CD4-positive, alpha-beta memory T cell (primary cell): Measurements from ENCODE around the gene SHC2. TPM values are rescaled to one million over a fixed set of nuclear protein-coding genes. Genes with fewer than 3 reads are reported as not detected.

Source experiments
- CTCF ChIA-PET: fragments of 350-600 bp; sonication (Branson Sonifier 250); formaldehyde crosslinking; loops from one replicate; lab custom pipeline; 2021; ENCODE audit warnings: inconsistent platforms; ENCODE audit not compliant: partially characterized antibody; lab: Charles Lee
- POLR2A ChIA-PET: fragments of 350-600 bp; sonication (Branson Sonifier 250); formaldehyde crosslinking; loops from one replicate; lab custom pipeline; 2021; ENCODE audit not compliant: partially characterized antibody; lab: Charles Lee
- DNase-seq, 5 donors: peaks; one replicate each; pipeline versions ENCODE4 v3.0.0 to v3.0.0-alpha.2; 2020 to 2022; ENCODE audit warnings: mixed read lengths in 1 of 5
- H3K27ac ChIP-seq: one replicate; pipeline ENCODE4 v1.7.0; 2013; ENCODE audit warnings: low read depth, low read length
- H3K27me3 ChIP-seq: 2 replicates; pipeline ENCODE4 v1.7.0; 2013; ENCODE audit warnings: mild to moderate bottlenecking, low read length, moderate library complexity; ENCODE audit not compliant: insufficient read depth
- H3K36me3 ChIP-seq: 2 replicates; pipeline ENCODE4 v1.7.0; 2013; ENCODE audit warnings: mild to moderate bottlenecking, low read length, moderate library complexity; ENCODE audit not compliant: insufficient read depth
- H3K4me1 ChIP-seq: 2 replicates; pipeline ENCODE4 v1.7.0; 2013; ENCODE audit warnings: mild to moderate bottlenecking, low read length, moderate library complexity; ENCODE audit not compliant: insufficient read depth
- H3K4me3 ChIP-seq, 2 donors: one replicate each; pipeline ENCODE4 v1.7.0; 2013; ENCODE audit warnings: low read length in 2 of 2, mild to moderate bottlenecking in 1 of 2
- H3K9me3 ChIP-seq, 2 donors: one replicate each; pipeline ENCODE4 v1.7.0; 2013; ENCODE audit warnings: low read length in 2 of 2, control low read depth in 1 of 2; ENCODE audit not compliant: control insufficient read depth in 1 of 2
- H3K27ac Mint-ChIP-seq, 7 donors: one replicate each; pipeline ENCODE4 v1.8.0; 2020 to 2021; ENCODE audit warnings: mixed read lengths in 7 of 7, mild to moderate bottlenecking in 6 of 7, inconsistent platforms in 3 of 7, moderate library complexity in 3 of 7
- H3K27me3 Mint-ChIP-seq, 2 donors: one replicate each; pipeline ENCODE4 v1.8.0; 2020 to 2021; ENCODE audit warnings: mixed read lengths in 2 of 2
- H3K36me3 Mint-ChIP-seq, 2 donors: one replicate each; pipeline ENCODE4 v1.8.0; 2020 to 2021; ENCODE audit warnings: mixed read lengths in 2 of 2, inconsistent platforms in 1 of 2, mild to moderate bottlenecking in 1 of 2
- H3K4me1 Mint-ChIP-seq, 4 donors: one replicate each; pipeline ENCODE4 v1.8.0; 2020 to 2021; ENCODE audit warnings: mixed read lengths in 4 of 4, mild to moderate bottlenecking in 1 of 4
- H3K4me3 Mint-ChIP-seq, 8 donors: one replicate each; pipeline ENCODE4 v1.8.0; 2020 to 2021; ENCODE audit warnings: mixed read lengths in 8 of 8, mild to moderate bottlenecking in 7 of 8, moderate library complexity in 6 of 8, inconsistent platforms in 3 of 8
- H3K9me3 Mint-ChIP-seq, 8 donors: one replicate each; pipeline ENCODE4 v1.8.0; 2020 to 2021; ENCODE audit warnings: mixed read lengths in 8 of 8, mild to moderate bottlenecking in 5 of 8, inconsistent platforms in 3 of 8, moderate library complexity in 1 of 8
- intact Hi-C: fragments of 100-400 bp; cut with micrococcal nuclease; formaldehyde crosslinking; loops from one replicate; pipeline ENCODE4 v1.15.1; 2023
- polyA plus RNA-seq, 2 donors: library from polyadenylated mRNA; unstranded; fragments of 300-500 nt; fragmentation: Illumina TruSeq; gene quantifications; one replicate each; pipeline ENCODE4 v1.2.3, GENCODE V29; 2021
- total RNA-seq, 2 experiments: library from RNA; stranded (reverse); gene quantifications; one replicate each; pipeline ENCODE4 v1.2.3, GENCODE V29; 2021

Gene SHC2, protein sequence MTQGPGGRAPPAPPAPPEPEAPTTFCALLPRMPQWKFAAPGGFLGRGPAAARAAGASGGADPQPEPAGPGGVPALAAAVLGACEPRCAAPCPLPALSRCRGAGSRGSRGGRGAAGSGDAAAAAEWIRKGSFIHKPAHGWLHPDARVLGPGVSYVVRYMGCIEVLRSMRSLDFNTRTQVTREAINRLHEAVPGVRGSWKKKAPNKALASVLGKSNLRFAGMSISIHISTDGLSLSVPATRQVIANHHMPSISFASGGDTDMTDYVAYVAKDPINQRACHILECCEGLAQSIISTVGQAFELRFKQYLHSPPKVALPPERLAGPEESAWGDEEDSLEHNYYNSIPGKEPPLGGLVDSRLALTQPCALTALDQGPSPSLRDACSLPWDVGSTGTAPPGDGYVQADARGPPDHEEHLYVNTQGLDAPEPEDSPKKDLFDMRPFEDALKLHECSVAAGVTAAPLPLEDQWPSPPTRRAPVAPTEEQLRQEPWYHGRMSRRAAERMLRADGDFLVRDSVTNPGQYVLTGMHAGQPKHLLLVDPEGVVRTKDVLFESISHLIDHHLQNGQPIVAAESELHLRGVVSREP
- total RNA-seq = under 1 TPM; 0.55 to 0.64 TPM
- polyA plus RNA-seq = not detected

DNA sequence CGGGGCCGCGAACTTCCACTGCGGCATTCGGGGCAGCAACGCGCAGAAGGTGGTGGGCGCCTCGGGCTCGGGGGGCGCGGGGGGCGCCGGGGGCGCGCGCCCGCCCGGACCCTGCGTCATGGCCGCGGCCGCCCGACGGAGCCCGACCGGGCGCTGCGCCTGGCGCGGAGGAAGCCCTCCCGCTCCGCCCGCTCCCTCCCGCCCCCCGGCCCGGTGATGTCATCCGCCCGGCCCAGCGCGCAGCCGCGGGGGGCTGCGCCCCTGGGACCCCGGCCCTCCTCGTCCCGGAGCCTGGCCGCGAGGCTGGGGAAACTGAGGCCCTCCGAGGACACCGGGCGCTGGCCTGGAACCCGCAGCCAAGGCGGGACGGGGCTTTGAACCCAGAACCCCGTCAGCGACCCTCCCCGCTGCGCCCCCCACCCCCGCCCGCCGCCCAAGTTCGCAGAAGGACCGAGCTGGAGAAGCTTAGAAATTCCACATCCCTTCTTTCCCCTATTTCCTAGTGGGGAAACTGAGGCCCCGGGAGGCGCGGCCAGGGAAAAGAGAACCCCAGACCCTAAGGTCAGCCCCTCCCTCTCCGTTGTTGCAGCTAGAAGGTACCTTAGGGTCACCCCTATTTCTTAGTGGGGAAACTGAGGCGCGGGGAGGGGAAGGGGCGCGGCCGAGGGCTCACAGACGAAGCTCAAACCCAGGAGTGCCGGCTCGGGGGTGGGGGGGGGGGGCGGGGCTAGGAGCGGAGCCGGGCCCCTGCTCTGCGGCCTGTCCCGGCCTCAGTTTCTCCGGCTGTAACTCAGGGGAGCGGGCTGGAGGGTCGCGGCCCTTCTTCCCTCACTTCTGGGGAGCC, at the start of gene SHC2:
Gene SHC2, minus strand, starts transcription at position 157 of the 844 bp plus-strand sequence. Its CDS starts 37 bp downstream, at position 120.
- no peaks in the 10 kb centered on the region for H3K9me3 ChIP-seq
- CTCF ChIA-PET = no interaction called here

GRCh38 chr19:508204-509150, 47.6 kb upstream of the SHC2 start:
- Mint-ChIP-seq H3K27ac (peak overlapping the region; percentile 75 to 94 (median 92)), H3K36me3 (peaks cover 0 to 13% of the 10 kb centered on the region in 2 donors), H3K27me3 (no peaks in the 10 kb centered on the region), H3K4me3 (peak overlapping the region; percentile 86 to 100 (median 99)), H3K9me3 (peaks cover 0 to 1% (median 0%) of the 10 kb centered on the region in 8 donors), H3K4me1 (peaks cover 15 to 59% (median 35%) of the 10 kb centered on the region in 4 donors)
- Histone ChIP-seq H3K27me3 (no peaks in the 10 kb centered on the region), H3K4me1 (peaks cover 60% of the 10 kb centered on the region), H3K4me3 (peak overlapping the region; percentile 61 to 97), H3K27ac (peak overlapping the region; percentile 89), H3K9me3 (no peaks in the 10 kb centered on the region), H3K36me3 (no peaks in the 10 kb centered on the region)
- no peak for DNase-seq
- ChIA-PET CTCF (no interaction called here), POLR2A (interaction anchor here (2.5 to 4.4 kb wide), 5 partner anchors 10 to 22 kb away, joined by 11 to 111 read pairs (median 40); partner anchors contain the start of gene CDC34)
- intact Hi-C loops = no loop called here

More for the DNA sequence above, at the start of gene SHC2:
- Histone ChIP-seq H3K4me1 (no peaks in the 10 kb centered on the region), H3K27ac (no peak within 1 kb of the TSS), H3K27me3 (peaks cover 13% of the 10 kb centered on the region), H3K4me3 (no peak within 1 kb of the TSS), H3K36me3 (no peaks in the 10 kb centered on the region)
- intact Hi-C loops = no loop called here
- POLR2A ChIA-PET = no interaction called here
- no peaks in the 10 kb centered on the region for H3K36me3 Mint-ChIP-seq
- peaks cover 0 to 2% (median 0%) of the 10 kb centered on the region in 8 donors for H3K9me3 Mint-ChIP-seq
- peaks cover 13 to 19% of the 10 kb centered on the region in 2 donors for H3K27me3 Mint-ChIP-seq
- no peak for DNase-seq
- H3K27ac Mint-ChIP-seq = peak within 1 kb of the TSS in 3 of 7 donors; percentile 53 to 75 (median 69)
- H3K4me3 Mint-ChIP-seq = peak within 1 kb of the TSS; percentile 67 to 82 (median 74)
- H3K4me1 Mint-ChIP-seq = peaks cover 2 to 11% (median 4%) of the 10 kb centered on the region in 4 donors

- Mint-ChIP-seq H3K27me3 (no peaks in the 10 kb centered on the region), H3K27ac (peak within 1 kb of the TSS; percentile 94 to 100 (median 100)), H3K36me3 (peaks cover 0 to 13% of the 10 kb centered on the region in 2 donors), H3K4me1 (peaks cover 15 to 60% (median 38%) of the 10 kb centered on the region in 4 donors), H3K9me3 (peaks cover 0 to 1% (median 0%) of the 10 kb centered on the region in 8 donors), H3K4me3 (peak within 1 kb of the TSS; percentile 91 to 100 (median 99))
- Histone ChIP-seq H3K27me3 (no peaks in the 10 kb centered on the region), H3K9me3 (no peaks in the 10 kb centered on the region), H3K4me3 (peak within 1 kb of the TSS; percentile 61 to 97), H3K27ac (peak within 1 kb of the TSS; percentile 89), H3K4me1 (peaks cover 54% of the 10 kb centered on the region), H3K36me3 (no peaks in the 10 kb centered on the region)
- DNase-seq = peak in 2 of 5 donors; percentile 71 to 73
- intact Hi-C loops = loop anchor here (1.0 to 2.0 kb wide), 4 partner anchors 18 to 241 kb away; partner anchors contain the start of genes CDC34 and RNF126
- ChIA-PET CTCF (interaction anchor here (0.7 to 2.9 kb wide), 13 partner anchors 7 to 214 kb away, joined by 3 to 30 read pairs (median 6); partner anchors contain the start of genes CDC34 and MADCAM1), POLR2A (interaction anchor here (1.2 to 4.4 kb wide), 11 partner anchors 10 to 155 kb away, joined by 3 to 61 read pairs (median 5); partner anchors contain the start of genes BSG, CDC34 and RNF126)
Measured at GRCh38 chr19:507286-508203, 46.7 kb upstream of the SHC2 start, which contains the start of gene TPGS1. Gene TPGS1 (plus strand): TSS chr19:507497. CDS start chr19:507507, 10 bp downstream.

DNA sequence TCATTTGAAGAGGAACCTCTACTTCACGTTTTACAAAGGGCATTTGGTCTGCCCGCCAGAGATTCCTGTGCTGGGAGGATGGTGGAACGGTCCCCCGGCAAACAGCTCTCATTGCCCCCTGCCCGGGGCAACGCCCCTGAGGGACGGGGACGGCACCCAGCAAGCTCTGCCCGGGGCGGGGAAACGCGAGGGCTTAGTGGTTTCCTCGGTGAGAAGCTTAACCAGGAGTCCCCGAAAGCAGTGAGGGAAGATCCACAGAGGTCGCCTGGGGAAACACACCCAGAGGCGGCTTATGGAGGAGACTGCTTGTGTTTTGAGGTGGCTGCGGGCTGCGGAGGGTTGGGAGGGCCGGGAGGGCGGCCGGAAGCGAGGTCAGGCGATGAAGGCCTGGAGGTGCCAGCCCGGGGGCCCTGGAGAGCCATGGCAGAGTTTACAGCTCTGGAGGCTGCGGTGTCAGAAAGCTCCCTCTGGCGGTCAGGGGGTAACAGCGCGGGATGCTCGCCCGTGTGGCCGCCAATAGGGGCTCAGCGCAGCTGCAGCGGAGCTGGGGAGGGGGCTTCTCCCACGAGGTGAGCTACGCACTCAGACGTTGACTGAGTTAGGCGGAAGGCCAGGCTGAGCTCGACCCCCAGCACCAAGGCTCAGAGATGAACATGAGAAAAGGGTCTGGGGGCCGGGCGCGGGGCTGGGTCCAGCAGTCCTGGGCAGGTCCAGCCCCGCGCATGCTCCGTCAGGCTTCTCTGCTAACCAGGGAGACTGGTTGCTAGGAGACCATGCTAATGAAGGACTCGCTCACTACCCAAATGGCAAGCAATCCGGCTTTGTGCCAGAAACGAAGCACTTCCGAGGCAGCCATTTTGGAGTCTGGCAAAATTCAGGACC, 45.8 kb upstream of the SHC2 start:
- peak overlapping the region; percentile 61 to 97 for H3K4me3 ChIP-seq
- intact Hi-C loops = loop anchor here (1.0 to 2.0 kb wide), 6 partner anchors 17 to 240 kb away; partner anchors contain the start of genes C2CD4C, CDC34, MIER2 and RNF126
- no peaks in the 10 kb centered on the region for H3K27me3 ChIP-seq
- ChIA-PET POLR2A (interaction anchor here (0.7 to 4.4 kb wide), 14 partner anchors 8 to 162 kb away, joined by 3 to 61 read pairs (median 4); partner anchors contain the start of genes BSG, CDC34, MIER2 and RNF126), CTCF (interaction anchor here (0.7 to 2.9 kb wide), 16 partner anchors 8 to 213 kb away, joined by 3 to 30 read pairs (median 4); partner anchors contain the start of genes CDC34 and MADCAM1)
- H3K36me3 ChIP-seq = no peaks in the 10 kb centered on the region
- peak; percentile 98 to 99 (median 99) for DNase-seq
- Mint-ChIP-seq H3K9me3 (peaks cover 0 to 1% (median 0%) of the 10 kb centered on the region in 8 donors), H3K4me1 (peaks cover 13 to 55% (median 36%) of the 10 kb centered on the region in 4 donors), H3K36me3 (peaks cover 0 to 13% of the 10 kb centered on the region in 2 donors), H3K27ac (peak overlapping the region; percentile 94 to 100 (median 100)), H3K4me3 (peak overlapping the region; percentile 91 to 100 (median 99)), H3K27me3 (no peaks in the 10 kb centered on the region)
- H3K4me1 ChIP-seq = peaks cover 45% of the 10 kb centered on the region
- no peaks in the 10 kb centered on the region for H3K9me3 ChIP-seq
- H3K27ac ChIP-seq = peak overlapping the region; percentile 89

DNA sequence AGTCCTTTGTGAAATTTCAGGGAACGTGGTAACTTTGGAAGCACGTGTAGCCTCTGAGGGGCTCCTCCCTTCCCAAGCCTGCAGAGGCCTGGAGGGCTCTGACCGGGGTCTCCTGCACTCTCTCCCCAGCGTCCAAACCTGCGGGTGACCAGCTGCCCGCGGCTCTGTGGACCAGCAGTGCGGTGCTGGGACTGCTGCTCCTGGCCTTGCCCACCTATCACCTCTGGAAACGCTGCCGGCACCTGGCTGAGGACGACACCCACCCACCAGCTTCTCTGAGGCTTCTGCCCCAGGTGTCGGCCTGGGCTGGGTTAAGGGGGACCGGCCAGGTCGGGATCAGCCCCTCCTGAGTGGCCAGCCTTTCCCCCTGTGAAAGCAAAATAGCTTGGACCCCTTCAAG, 43.8 kb upstream of the SHC2 start:
- Mint-ChIP-seq H3K27ac (no peak overlapping the region), H3K9me3 (no peaks in the 10 kb centered on the region), H3K4me1 (peaks cover 3 to 37% (median 24%) of the 10 kb centered on the region in 4 donors), H3K36me3 (peaks cover 0 to 8% of the 10 kb centered on the region in 2 donors), H3K27me3 (no peaks in the 10 kb centered on the region), H3K4me3 (no peak overlapping the region)
- Histone ChIP-seq H3K27ac (no peak overlapping the region), H3K9me3 (no peaks in the 10 kb centered on the region), H3K4me3 (no peak overlapping the region), H3K36me3 (no peaks in the 10 kb centered on the region), H3K4me1 (peaks cover 26% of the 10 kb centered on the region), H3K27me3 (no peaks in the 10 kb centered on the region)
- no peak for DNase-seq
- POLR2A ChIA-PET = interaction anchor here (4.4 kb wide), 1 partner anchor 16 kb away, joined by 61 read pairs; no protein-coding TSS in a partner anchor
- intact Hi-C loops = no loop called here
- CTCF ChIA-PET = interaction anchor here (2.9 kb wide), 1 partner anchor 28 kb away, joined by 23 read pairs; the partner anchor contains the start of gene CDC34
